ENCODE results near the gene NFKBIL1. TPM values are rescaled to one million over a fixed set of nuclear protein-coding genes. Genes with fewer than 3 reads are reported as not detected.

Gene NFKBIL1
- total and polyA plus RNA-seq, 9 of the 15 experiments (the other 6 are each of a cell fraction or from before 2014, with no cell fraction given), result 0.49 to 33.1 (median 7.6) TPM

GRCh38 chr6:31547727-31548543 lies 527 bp downstream of the NFKBIL1 start (continued):
- TF ChIP-seq PREB (CRISPR knock-in tag; IDR thresholded peaks at IDR 0.05) (no peak), MBD1 (CRISPR knock-in tag; IDR thresholded peaks at IDR 0.05) (no peak), ARID1B (IDR thresholded peaks at IDR 0.05) (no peak; the same call in 1 of the 2 replicates), DEAF1 (CRISPR knock-in tag; IDR thresholded peaks at IDR 0.05) (no peak), JUND (IDR thresholded peaks at IDR 0.05; ENCODE audit: borderline replicate concordance, low read depth, low read length) (no peak), JUND (tag; IDR thresholded peaks at IDR 0.05; ENCODE audit: borderline replicate concordance, low read depth, low read length) (0 out of 3 replicates have a peak, but pooled peaks have one; percentile 11), ZNF583 (CRISPR knock-in tag; IDR thresholded peaks at IDR 0.05) (peak; percentile 27; the same call in 1 of the 2 replicates), NCOA4 (IDR thresholded peaks at IDR 0.05; ENCODE audit: partially characterized antibody) (no peak), HEY1 (CRISPR knock-in tag; IDR thresholded peaks at IDR 0.05; ENCODE audit: borderline replicate concordance) (no peak), RUNX1 (IDR thresholded peaks at IDR 0.05; ENCODE audit: low read depth) (no peak), ZNF165 (CRISPR knock-in tag; IDR thresholded peaks at IDR 0.05; ENCODE audit: borderline replicate concordance) (no peak), SMARCE1 (IDR thresholded peaks at IDR 0.05) (no peak), TCFL5 (CRISPR knock-in tag; conservative IDR thresholded peaks at IDR 0.05) (no peak), PPARD (CRISPR knock-in tag; IDR thresholded peaks at IDR 0.05) (no peak), MEIS2 (IDR thresholded peaks at IDR 0.05; ENCODE audit: partially characterized antibody) (no peak), RBM14 (IDR thresholded peaks at IDR 0.05; ENCODE audit: borderline replicate concordance, insufficient read depth, low read depth, low read length) (no peak), MBD2 (IDR thresholded peaks at IDR 0.05; ENCODE audit: borderline replicate concordance, low read depth) (no peak; the same call in 1 of the 2 replicates), CCNT2 (IDR thresholded peaks at IDR 0.05; ENCODE audit: borderline replicate concordance, extremely low read depth, insufficient read length, low read depth, low read length) (no peak), ZBTB9 (CRISPR knock-in tag; IDR thresholded peaks at IDR 0.05) (0 out of 2 replicates have a peak, but pooled peaks have one; percentile 71), SMC3 (conservative IDR thresholded peaks at IDR 0.05; ENCODE audit: insufficient read depth, low read depth, low read length) (no peak), YBX1 (IDR thresholded peaks at IDR 0.05) (no peak), TCF3 (CRISPR knock-in tag; IDR thresholded peaks at IDR 0.05) (0 out of 2 replicates have a peak, but pooled peaks have one; percentile 4), FOXP1 (CRISPR knock-in tag; IDR thresholded peaks at IDR 0.05) (0 out of 2 replicates have a peak, but pooled peaks have one; percentile 62)
